Spleen (tissue), 13 donors: ENCODE data around the gene MAN1C1. TPM values are rescaled to one million over a fixed set of nuclear protein-coding genes. Genes with fewer than 3 reads are reported as not detected.

Experiments used
- DNase-seq: peaks from one replicate; pipeline ENCODE4 v3.0.0-alpha.2; 2020
- H3K27ac ChIP-seq, 8 donors: fragments of 200-600 bp; sonication (generic) in 7 of 8; 1 replicate in 4 of 8; 2 replicates in 4 of 8; pipeline versions ENCODE4 v1.5.0 to v1.8.0; 2016 to 2021; ENCODE audit warnings: inconsistent platforms in 4 of 8, mild to moderate bottlenecking in 4 of 8, moderate library complexity in 1 of 8
- H3K27me3 ChIP-seq, 7 donors: fragments of 200-600 bp; sonication (generic) in 6 of 7; replicated peaks in 1 of 7; 1 replicate in 4 of 7; 2 replicates in 3 of 7; pipeline versions ENCODE4 v1.5.0 to v1.8.0; 2016 to 2021; ENCODE audit warnings: inconsistent platforms in 3 of 7, mild to moderate bottlenecking in 1 of 7
- H3K36me3 ChIP-seq, 6 donors: fragments of 200-600 bp; sonication (generic) in 5 of 6; 1 replicate in 4 of 6; 2 replicates in 2 of 6; pipeline versions ENCODE4 v1.5.0 to v1.8.0; 2016 to 2021; ENCODE audit warnings: inconsistent platforms in 2 of 6
- H3K4me1 ChIP-seq, 6 donors: fragments of 200-600 bp; sonication (generic) in 5 of 6; 1 replicate in 3 of 6; 2 replicates in 3 of 6; pipeline versions ENCODE4 v1.5.0 to v1.8.0; 2016 to 2021; ENCODE audit warnings: inconsistent platforms in 3 of 6
- H3K4me3 ChIP-seq, 8 donors: fragments of 200-600 bp; sonication (generic) in 7 of 8; 1 replicate in 4 of 8; 2 replicates in 4 of 8; pipeline versions ENCODE4 v1.5.0 to v1.8.0; 2016 to 2021; ENCODE audit warnings: inconsistent platforms in 4 of 8, mild to moderate bottlenecking in 4 of 8, moderate library complexity in 2 of 8
- H3K9me3 ChIP-seq, 8 donors: fragments of 200-600 bp; sonication (generic) in 7 of 8; 1 replicate in 4 of 8; 2 replicates in 4 of 8; pipeline versions ENCODE4 v1.5.0 to v1.8.0; 2016 to 2021; ENCODE audit warnings: inconsistent platforms in 4 of 8
- CTCF ChIP-seq, 11 experiments: fragments of 200-600 bp in 7 of 11; fragments of 450-650 bp in 4 of 11; sonication (generic) in 4 of 11; IDR thresholded peaks in 8 of 11; conservative IDR thresholded peaks in 3 of 11; 1 replicate in 7 of 11; 2 replicates in 4 of 11; pipeline versions ENCODE4 v1.4.0 to v1.8.0; 2016 to 2021; ENCODE audit warnings: antibody characterized with exemption in 11 of 11, inconsistent platforms in 4 of 11, mild to moderate bottlenecking in 1 of 11
- POLR2A ChIP-seq, 3 donors: fragments of 450-650 bp; IDR thresholded peaks; one replicate each; pipeline ENCODE4 v1.5.1; 2017; ENCODE audit warnings: antibody characterized with exemption in 3 of 3, mild to moderate bottlenecking in 1 of 3
- POLR2AphosphoS5 ChIP-seq, 3 donors: sonication (generic); formaldehyde crosslinking; IDR thresholded peaks; one replicate each; pipeline ENCODE4 v1.5.1; 2017; ENCODE audit warnings: antibody characterized with exemption in 3 of 3
- WGBS, 5 donors: extraction: QIAGEN DNeasy Blood & Tissue Kit in 3 of 5; methylation state at CpG; one replicate each; pipeline versions ENCODE4 v1.1.5 to v1.1.7; 2013 to 2018; 5-methylcytosine and 5-hydroxymethylcytosine counted together
- intact Hi-C: fragments of 100-400 bp; cut with DNase I; formaldehyde crosslinking; loops from one replicate; pipeline ENCODE4 v1.15.0; 2023; ENCODE audit warnings: low total_unique reads
- long read RNA-seq, 2 donors: transcript quantifications; one replicate each; lab custom pipeline, GENCODE V29; 2026
- polyA plus RNA-seq, 3 donors: library from polyadenylated mRNA; stranded (reverse); fragments of 200-250 nt; gene quantifications; one replicate each; pipeline ENCODE4 v1.2.1, GENCODE V29; 2013
- total RNA-seq, 7 donors: library from RNA; depleted of rRNA in 3 of 7; stranded (reverse); fragments of >200 nt in 3 of 7; fragmentation: NEBNext Ultra II Directional in 4 of 7; extraction: Animal tissue kit (Norgen Biotek cat#: 25700) in 4 of 7; gene quantifications; one replicate each; pipeline versions ENCODE4 v1.1.0 to v1.2.1, GENCODE V29; 2016 to 2021
- donor health status: healthy with polysubstance abuse.
- donor health status: DM: no; HTN: no; CAD: no; lungs with moderate emphysema.
- donor health status: DM: no; HTN: no; CAD: no.
- donor health status: Bipolar disorder and iron deficiency.
- donor health status: healthy.
- donor health status: DM: no; HTN: no; CAD: no.
- donor health status: DM: yes; HTN: yes; CAD: no.

MAN1C1 gene
- 10 to 100 TPM; 25.0 to 54.3 (median 47.2) TPM for total RNA-seq
- 1 to 10 TPM; 4.6 to 7.0 (median 6.9) TPM for polyA plus RNA-seq
- long read RNA-seq, donor 1, full-length matches to known transcripts, result 3 of 3 reads
- long read RNA-seq, donor 1, partial matches to known transcripts, result 0 of 3 reads
- long read RNA-seq, donor 1, other reads (novel, unspliced or antisense), result 0 of 3 reads
- long read RNA-seq, donor 2, full-length matches to known transcripts, result 7 of 7 reads
- long read RNA-seq, donor 2, partial matches to known transcripts, result 0 of 7 reads
- long read RNA-seq, donor 2, other reads (novel, unspliced or antisense), result 0 of 7 reads

GRCh38 chr1:25616095-25616986, at the start of gene MAN1C1:
TSS of gene MAN1C1 (plus strand) at chr1:25616791. CDS start at chr1:25617798, 1,007 bp downstream.
- 0 to 1% (median 1%) methylated on average over 5 to 116 of the region's 116 CpGs for WGBS, 5 donors
- peaks cover 17 to 68% (median 51%) of the 10 kb centered on the region in 6 donors for H3K4me1 ChIP-seq

GRCh38 chr1:25567710-25568089, 48.9 kb upstream of the MAN1C1 start:
- H3K27me3 ChIP-seq, result peaks cover 0 to 7% (median 0%) of the 10 kb centered on the region in 7 donors
- H3K4me1 ChIP-seq, result peaks cover 29 to 98% (median 84%) of the 10 kb centered on the region in 6 donors
- no peak for DNase-seq
- H3K36me3 ChIP-seq, result peaks cover 0 to 55% (median 12%) of the 10 kb centered on the region in 6 donors
- H3K9me3 ChIP-seq, result no peaks in the 10 kb centered on the region
- WGBS, 5 donors, result 63 to 82% (median 74%) methylated on average over 10 of the region's 10 CpGs
- intact Hi-C loops, result no loop called here
- no peak overlapping the region for H3K4me3 ChIP-seq
- H3K27ac ChIP-seq, result peak overlapping the region in 7 of 8 donors; percentile 44 to 92 (median 89)
- TF ChIP-seq POLR2AphosphoS5 (IDR thresholded peaks at IDR 0.05) (peak in 1 of 3 donors; percentile 43), CTCF (IDR thresholded peaks at IDR 0.05 in 8 of 11, conservative IDR thresholded peaks at IDR 0.05 in 3 of 11) (no peak), POLR2A (IDR thresholded peaks at IDR 0.05) (no peak)

More at GRCh38 chr1:25616095-25616986, at the start of gene MAN1C1:
- TF ChIP-seq POLR2AphosphoS5 (IDR thresholded peaks at IDR 0.05), result peak; percentile 54 to 79 (median 73)
- no peak for TF ChIP-seq POLR2A (IDR thresholded peaks at IDR 0.05)
- peak in 10 of 11 experiments; percentile 17 to 67 (median 56) for TF ChIP-seq CTCF (IDR thresholded peaks at IDR 0.05 in 8 of 11, conservative IDR thresholded peaks at IDR 0.05 in 3 of 11)
- peak within 1 kb of the TSS; percentile 63 to 91 (median 80) for H3K27ac ChIP-seq
- H3K27me3 ChIP-seq, result peaks cover 0 to 14% (median 0%) of the 10 kb centered on the region in 7 donors
- H3K9me3 ChIP-seq, result no peaks in the 10 kb centered on the region
- intact Hi-C loops, result no loop called here
- peak; percentile 95 for DNase-seq
- no peaks in the 10 kb centered on the region for H3K36me3 ChIP-seq
- peak within 1 kb of the TSS; percentile 58 to 98 (median 91) for H3K4me3 ChIP-seq

GRCh38 chr1:25568090-25568833, 48.3 kb upstream of the MAN1C1 start:
- H3K4me1 ChIP-seq, result peaks cover 29 to 98% (median 84%) of the 10 kb centered on the region in 6 donors
- no peak for DNase-seq
- H3K4me3 ChIP-seq, result no peak overlapping the region

More at GRCh38 chr1:25568090-25568833, 48.3 kb upstream of the MAN1C1 start:
- intact Hi-C loops, result no loop called here
- Histone ChIP-seq H3K9me3 (no peaks in the 10 kb centered on the region), H3K27me3 (peaks cover 0 to 11% (median 0%) of the 10 kb centered on the region in 7 donors), H3K27ac (peak overlapping the region in 7 of 8 donors; percentile 44 to 92 (median 89)), H3K36me3 (peaks cover 0 to 55% (median 12%) of the 10 kb centered on the region in 6 donors)
- 50 to 73% (median 64%) methylated on average over 19 to 21 of the region's 21 CpGs for WGBS, 5 donors
- TF ChIP-seq POLR2AphosphoS5 (IDR thresholded peaks at IDR 0.05) (peak; percentile 60 to 74 (median 68)), POLR2A (IDR thresholded peaks at IDR 0.05) (no peak), CTCF (IDR thresholded peaks at IDR 0.05 in 8 of 11, conservative IDR thresholded peaks at IDR 0.05 in 3 of 11) (peak in 4 of 11 experiments; percentile 7 to 26 (median 20))
